Measurements from ENCODE around the gene GOLGA3.

- TF ChIP-seq POLR2A (IDR thresholded peaks at IDR 0.05) = no peak
- no peak for TF ChIP-seq POLR2AphosphoS5 (IDR thresholded peaks at IDR 0.05)
Observed at GRCh38 chr12:132806857-132807256, 21.8 kb downstream of the GOLGA3 start.
